Keratinocyte (primary cell): ENCODE data around the gene CRTC3. TPM values are rescaled to one million over a fixed set of nuclear protein-coding genes. Genes with fewer than 3 reads are reported as not detected.

Experiments used
- DNase-seq: peaks from one replicate; pipeline ENCODE4 v3.0.0-alpha.2; 2011; ENCODE audit warnings: low read depth, missing footprints, low spot score
- FAIRE-seq: peaks from 2 replicates; lab custom pipeline; 2011; peaks lifted over from hg19 to GRCh38; lab: Jason Lieb, UNC
- H2AFZ ChIP-seq: 2 replicates; pipeline ENCODE4 v1.6.0; 2012; ENCODE audit warnings: low read length, control low read depth, inconsistent platforms; ENCODE audit not compliant: control insufficient read depth
- H3K27ac ChIP-seq: 2 replicates; pipeline ENCODE4 v1.5.1; 2011; ENCODE audit warnings: low read length; ENCODE audit not compliant: control insufficient read depth, insufficient read depth
- H3K27me3 ChIP-seq: 3 replicates; pipeline ENCODE4 v1.6.0; 2011; ENCODE audit warnings: low read length; ENCODE audit not compliant: control insufficient read depth, insufficient read depth; ENCODE audit errors: extremely low read depth
- H3K36me3 ChIP-seq, 2 experiments: 2 replicates in 1 of 2; 3 replicates in 1 of 2; pipeline ENCODE4 v1.5.1; 2011; ENCODE audit warnings: low read length in 2 of 2, mild to moderate bottlenecking in 1 of 2; ENCODE audit not compliant: control insufficient read depth in 2 of 2, insufficient read depth in 2 of 2; ENCODE audit errors: extremely low read depth in 1 of 2
- H3K4me1 ChIP-seq: 3 replicates; pipeline ENCODE4 v1.5.1; 2011; ENCODE audit warnings: low read length; ENCODE audit not compliant: control insufficient read depth, insufficient read depth; ENCODE audit errors: extremely low read depth
- H3K4me2 ChIP-seq: 3 replicates; pipeline ENCODE4 v1.6.0; 2011; ENCODE audit warnings: low read depth, low read length; ENCODE audit not compliant: control insufficient read depth, insufficient read depth; ENCODE audit errors: extremely low read depth
- H3K4me3 ChIP-seq, 3 experiments: fragments of 200-600 bp in 1 of 3; sonication (generic) in 1 of 3; 2 replicates in 2 of 3; 3 replicates in 1 of 3; pipeline ENCODE4 v1.5.1; 2011 to 2016; ENCODE audit warnings: low read length in 3 of 3, mild to moderate bottlenecking in 3 of 3, control low read depth in 2 of 3, inconsistent platforms in 1 of 3, low read depth in 1 of 3, mixed read lengths in 1 of 3, mixed run types in 1 of 3, moderate library complexity in 1 of 3; ENCODE audit not compliant: control insufficient read depth in 2 of 3, insufficient read depth in 2 of 3; ENCODE audit errors: extremely low read depth in 1 of 3
- H3K79me2 ChIP-seq: 2 replicates; pipeline ENCODE4 v1.6.0; 2012; ENCODE audit warnings: low read length; ENCODE audit not compliant: control insufficient read depth, insufficient read depth
- H3K9ac ChIP-seq: 3 replicates; pipeline ENCODE4 v1.6.0; 2011; ENCODE audit warnings: low read length; ENCODE audit not compliant: control insufficient read depth, insufficient read depth; ENCODE audit errors: extremely low read depth
- H3K9me1 ChIP-seq: 3 replicates; pipeline ENCODE4 v1.6.0; 2011; ENCODE audit warnings: low read length; ENCODE audit not compliant: control insufficient read depth, insufficient read depth; ENCODE audit errors: extremely low read depth
- H3K9me3 ChIP-seq: 2 replicates; pipeline ENCODE4 v1.5.1; 2012; ENCODE audit warnings: low read depth, low read length; ENCODE audit not compliant: control insufficient read depth
- H4K20me1 ChIP-seq: 3 replicates; pipeline ENCODE4 v1.6.0; 2011; ENCODE audit warnings: low read length; ENCODE audit not compliant: control insufficient read depth, insufficient read depth; ENCODE audit errors: extremely low read depth
- CTCF ChIP-seq, 3 experiments: IDR thresholded peaks in 1 of 3; conservative IDR thresholded peaks in 1 of 3; optimal IDR thresholded peaks in 1 of 3; 2 replicates in 2 of 3; 3 replicates in 1 of 3; pipeline versions ENCODE3 to v1.5.1; 2011; ENCODE audit warnings: low read length in 3 of 3, mild to moderate bottlenecking in 3 of 3, moderate library complexity in 2 of 3, control low read depth in 1 of 3, inconsistent platforms in 1 of 3; ENCODE audit not compliant: insufficient read depth in 2 of 3; ENCODE audit errors: extremely low read depth in 1 of 3
- EZH2 ChIP-seq: IDR thresholded peaks from one replicate; pipeline ENCODE4 v1.6.1; 2012; ENCODE audit warnings: inconsistent platforms, mild to moderate bottlenecking, low read length, moderate library complexity
- dilution Hi-C: fragments of 300-500 bp; cut with MboI; formaldehyde crosslinking; loops from one replicate; pipeline ENCODE4 v1.7.0; 2020; ENCODE audit warnings: low sequenced_read_pairs; ENCODE audit not compliant: extremely low pct_ligation_motif_present
- polyA plus RNA-seq, 5 experiments: library from polyadenylated mRNA; depleted of rRNA in 3 of 5; stranded (reverse) in 3 of 5; stranded (forward) in 1 of 5; unstranded in 1 of 5; fragments of >200 nt; gene quantifications; 1 replicate in 1 of 5; 2 replicates in 3 of 5; 3 replicates in 1 of 5; pipeline versions ENCODE4 v1.2.1 to v1.2.3, GENCODE V29; 2011 to 2012; ENCODE audit warnings: missing spikeins in 2 of 5, low read depth in 1 of 5, low replicate concordance in 1 of 5

Gene CRTC3
- polyA plus RNA-seq, 1 donor (not counting 4 experiments of a cell fraction or from before 2014, with no cell fraction given) = 11.9 TPM

- H3K9ac ChIP-seq = no peak overlapping the region
- H3K79me2 ChIP-seq = no peaks in the 10 kb centered on the region
- no peaks in the 10 kb centered on the region for H4K20me1 ChIP-seq
- dilution Hi-C loops = no loop called here
- H3K4me3 ChIP-seq = no peak overlapping the region
- H3K9me1 ChIP-seq = peaks cover 2% of the 10 kb centered on the region
- H3K4me2 ChIP-seq = no peak overlapping the region
- DNase-seq (no peak), FAIRE-seq (no peak)
- H3K4me1 ChIP-seq = no peaks in the 10 kb centered on the region
- no peak overlapping the region for H3K27ac ChIP-seq
- H3K36me3 ChIP-seq = peaks cover 11 to 13% of the 10 kb centered on the region in 2 experiments
- no peak overlapping the region for H2AFZ ChIP-seq
- H3K27me3 ChIP-seq = no peaks in the 10 kb centered on the region
- no peak for TF ChIP-seq EZH2
- no peak for TF ChIP-seq CTCF (optimal IDR thresholded peaks at IDR 0.05 in 1 of 3, IDR thresholded peaks at IDR 0.05 in 1 of 3, conservative IDR thresholded peaks at IDR 0.05 in 1 of 3; ENCODE audit: extremely low read depth in 1 of 3, insufficient read depth in 2 of 3, low read length in 3 of 3)
- no peaks in the 10 kb centered on the region for H3K9me3 ChIP-seq
Observed at GRCh38 chr15:90625037-90625436, 95.3 kb downstream of the CRTC3 start.

GRCh38 chr15:90629217-90629616, 99.5 kb downstream of the CRTC3 start:
- no peaks in the 10 kb centered on the region for H3K27me3 ChIP-seq
- H3K36me3 ChIP-seq = peaks cover 12 to 19% of the 10 kb centered on the region in 2 experiments
- no peak overlapping the region for H3K4me2 ChIP-seq
- H3K9me3 ChIP-seq = no peaks in the 10 kb centered on the region
- peaks cover 2% of the 10 kb centered on the region for H3K9me1 ChIP-seq
- no peak overlapping the region for H3K4me3 ChIP-seq
- H4K20me1 ChIP-seq = no peaks in the 10 kb centered on the region
- H3K9ac ChIP-seq = no peak overlapping the region
- H3K4me1 ChIP-seq = no peaks in the 10 kb centered on the region
- FAIRE-seq (no peak), DNase-seq (no peak)
- dilution Hi-C loops = no loop called here
- H2AFZ ChIP-seq = no peak overlapping the region
- no peak overlapping the region for H3K27ac ChIP-seq
- no peaks in the 10 kb centered on the region for H3K79me2 ChIP-seq
- TF ChIP-seq CTCF (optimal IDR thresholded peaks at IDR 0.05 in 1 of 3, IDR thresholded peaks at IDR 0.05 in 1 of 3, conservative IDR thresholded peaks at IDR 0.05 in 1 of 3; ENCODE audit: extremely low read depth in 1 of 3, insufficient read depth in 2 of 3, low read length in 3 of 3) (no peak), EZH2 (no peak)
